KBM-7 (cell line): ENCODE measurements around the gene RARB.

ENCODE experiments used
- DNase-seq: peaks from one replicate; pipeline ENCODE4 v3.0.0-alpha.2; 2015
- in situ Hi-C: fragments of 300-500 bp; cut with MboI; formaldehyde crosslinking; loops from 2 replicates; pipeline ENCODE4 v1.14.3; 2020; ENCODE audit warnings: low sequenced_read_pairs, low pct_unique_long_range_greater_than_20kb, mixed read lengths

Gene RARB

DNA sequence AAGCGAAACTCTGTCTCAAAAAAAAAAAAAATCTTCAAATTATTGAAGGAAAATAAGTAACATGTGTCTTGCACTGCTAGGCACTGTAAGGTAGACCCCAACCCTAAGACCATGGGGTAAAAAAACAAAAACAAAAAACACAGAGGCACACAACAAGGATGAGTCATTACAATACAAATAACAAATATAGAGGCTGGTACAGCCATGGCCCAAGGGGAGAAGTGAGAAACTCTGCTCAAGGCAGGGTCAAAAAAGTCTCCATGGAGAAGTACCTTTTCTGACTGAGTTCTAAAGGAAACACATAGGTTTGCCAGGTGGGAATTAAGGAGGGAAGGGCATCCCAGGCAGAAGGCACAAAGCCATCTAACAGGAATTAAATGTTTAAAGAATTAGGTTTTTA is 182.1 kb downstream of the RARB start:
- in situ Hi-C loops: no loop called here
- DNase-seq: no peak

DNA sequence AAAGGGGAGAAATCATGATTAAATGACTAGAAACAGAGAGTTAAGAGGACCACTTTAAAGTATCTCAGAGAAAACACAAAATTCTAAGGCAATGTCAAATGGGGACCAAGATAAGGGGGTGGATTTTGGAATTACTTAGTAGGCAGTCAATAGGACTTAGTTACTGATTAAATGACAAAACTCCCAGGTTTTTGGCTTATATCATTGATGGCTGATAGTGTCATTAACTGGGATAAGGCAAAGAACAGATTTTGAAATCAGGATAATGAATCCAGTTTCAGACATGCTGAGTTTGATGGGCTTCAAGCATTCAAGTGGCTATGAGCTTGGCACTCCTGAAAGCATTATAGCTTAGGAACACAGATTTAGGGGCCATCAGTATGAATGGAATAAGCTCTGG is 182.7 kb downstream of the RARB start:
- DNase-seq: no peak
- in situ Hi-C loops: no loop called here

DNA sequence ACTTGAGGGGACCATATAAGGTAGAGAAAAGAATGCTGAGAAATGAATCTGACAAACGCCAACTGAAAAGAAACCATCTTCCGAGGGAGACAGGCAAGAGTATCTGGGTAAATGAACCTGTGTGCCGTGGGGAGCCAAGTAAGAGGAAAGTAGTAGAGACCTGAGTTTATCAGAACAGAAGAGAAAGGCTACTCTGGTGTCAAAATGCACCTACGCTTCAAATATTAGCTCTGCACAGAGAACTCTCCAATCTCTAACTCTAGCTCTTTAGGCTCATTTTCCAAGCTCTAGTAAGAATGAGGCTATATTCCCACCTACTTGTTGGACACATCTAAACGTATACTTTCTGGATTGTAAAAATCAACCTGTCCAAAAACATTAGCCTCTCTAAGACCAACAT is 183.1 kb downstream of the RARB start:
- in situ Hi-C loops: no loop called here
- no peak for DNase-seq

DNA sequence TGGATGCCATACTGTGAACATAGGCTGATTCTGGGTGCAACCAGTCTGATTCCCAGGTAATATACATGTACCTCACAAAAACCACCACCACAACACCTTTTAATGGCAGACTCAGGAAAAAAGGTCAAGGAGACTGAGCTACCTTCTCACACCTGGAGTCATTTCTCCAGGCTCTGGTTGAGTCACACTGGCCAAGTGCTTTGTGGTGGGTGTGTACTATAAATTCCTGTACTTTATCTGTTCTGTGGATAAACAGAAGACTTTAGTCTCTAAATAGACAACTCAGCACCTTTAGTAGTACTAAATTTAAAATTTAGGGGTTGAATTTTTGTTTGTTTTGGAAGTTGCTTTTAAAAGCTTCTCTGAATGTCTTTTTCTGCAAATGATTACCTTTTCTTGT is 190.0 kb downstream of the RARB start:
- DNase-seq: no peak
- in situ Hi-C loops: no loop called here

DNA sequence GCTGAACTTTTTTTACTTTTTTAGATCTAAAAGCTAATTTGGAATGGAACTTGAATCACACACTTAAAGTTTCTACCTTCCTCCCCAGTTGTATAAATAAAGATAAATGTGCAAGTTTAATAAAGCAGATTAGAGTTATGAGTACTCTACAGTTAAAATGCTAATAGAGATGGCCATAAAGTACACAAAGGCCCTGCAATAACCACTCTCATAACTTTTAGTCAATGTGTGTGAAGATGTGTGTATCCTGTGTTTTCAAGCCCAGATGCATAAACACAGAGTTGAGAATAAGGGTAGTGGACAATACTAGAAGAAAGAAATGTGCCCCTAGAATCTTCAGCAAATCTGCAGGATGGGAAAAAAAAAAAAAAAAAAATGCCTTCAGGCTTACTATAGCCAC is 191.3 kb downstream of the RARB start:
- in situ Hi-C loops: no loop called here
- DNase-seq: no peak

DNA sequence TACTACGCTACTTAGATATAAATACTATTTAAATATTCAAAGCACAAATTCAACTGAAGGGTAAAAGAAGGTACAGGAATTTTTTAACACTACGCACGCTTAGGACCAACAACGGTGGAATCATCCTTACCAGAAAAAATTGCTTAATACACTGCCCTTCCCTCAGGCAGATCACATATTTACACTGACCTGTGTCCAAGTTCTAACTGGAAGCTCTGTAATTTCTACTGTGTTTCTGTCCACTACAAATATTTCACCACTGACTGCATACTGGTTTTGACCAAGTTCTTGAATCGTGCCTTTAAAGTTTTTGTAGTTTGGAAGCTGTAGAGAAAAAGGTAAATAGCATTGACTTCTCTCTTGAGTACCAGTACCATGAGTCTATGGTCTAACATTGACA is 192.4 kb downstream of the RARB start:
- in situ Hi-C loops: no loop called here
- DNase-seq: no peak

DNA sequence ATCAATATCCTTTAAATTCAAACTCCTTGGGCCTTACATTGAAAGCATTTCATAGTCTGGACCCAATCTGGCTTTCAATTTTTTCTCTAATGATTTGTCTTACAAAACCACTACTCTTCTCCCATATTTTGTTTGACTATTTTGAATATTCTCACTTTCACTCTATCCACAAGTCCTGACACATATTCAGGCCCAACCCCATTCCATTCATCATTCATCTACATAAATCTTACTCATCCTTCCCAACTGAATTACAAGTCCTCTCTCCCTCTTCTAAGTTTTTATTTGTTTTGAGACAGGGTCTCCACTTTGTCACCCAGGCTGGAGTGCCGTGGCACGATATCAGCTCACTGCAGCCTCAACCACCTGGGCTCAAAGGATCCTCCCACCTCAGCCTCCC is 193.0 kb downstream of the RARB start:
- no peak for DNase-seq
- in situ Hi-C loops: no loop called here

DNA sequence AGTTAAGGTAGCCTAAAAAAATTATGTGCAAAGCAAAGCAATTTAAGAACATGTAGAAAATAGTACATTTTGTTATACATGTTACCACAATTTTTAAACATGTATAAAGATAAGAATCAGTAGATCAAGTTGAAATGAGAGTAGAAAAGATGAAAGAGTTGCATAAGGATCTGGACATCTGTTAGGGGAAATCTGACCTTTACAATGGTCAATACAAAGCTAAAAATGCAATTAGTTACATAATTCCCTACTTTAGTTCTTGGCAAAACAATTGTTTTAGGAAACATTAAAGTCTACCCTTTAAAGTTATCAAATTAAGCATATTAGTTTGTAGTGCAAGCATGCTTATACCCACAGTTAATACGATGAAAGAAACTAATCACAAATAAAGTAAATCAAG is 203.9 kb downstream of the RARB start:
- in situ Hi-C loops: no loop called here
- DNase-seq: no peak

DNA sequence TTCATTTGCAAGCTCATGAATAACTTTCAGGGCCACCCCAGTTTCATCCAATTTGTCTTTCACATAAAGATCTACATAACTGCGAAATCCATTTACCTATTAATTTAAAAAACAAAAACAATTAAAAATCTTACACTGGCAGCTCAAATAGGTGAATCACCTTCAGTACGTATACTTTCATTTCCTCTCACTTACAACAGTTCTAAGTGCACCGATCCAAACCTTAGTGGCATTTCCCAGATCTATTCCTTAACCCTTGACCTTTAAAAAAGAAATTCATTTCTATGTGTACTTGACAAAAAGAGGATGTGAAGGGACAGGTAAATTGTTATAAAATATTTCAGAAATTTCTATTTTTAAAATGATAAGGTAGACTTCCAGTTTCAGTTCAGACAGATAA is 205.9 kb downstream of the RARB start:
- in situ Hi-C loops: no loop called here
- no peak for DNase-seq

DNA sequence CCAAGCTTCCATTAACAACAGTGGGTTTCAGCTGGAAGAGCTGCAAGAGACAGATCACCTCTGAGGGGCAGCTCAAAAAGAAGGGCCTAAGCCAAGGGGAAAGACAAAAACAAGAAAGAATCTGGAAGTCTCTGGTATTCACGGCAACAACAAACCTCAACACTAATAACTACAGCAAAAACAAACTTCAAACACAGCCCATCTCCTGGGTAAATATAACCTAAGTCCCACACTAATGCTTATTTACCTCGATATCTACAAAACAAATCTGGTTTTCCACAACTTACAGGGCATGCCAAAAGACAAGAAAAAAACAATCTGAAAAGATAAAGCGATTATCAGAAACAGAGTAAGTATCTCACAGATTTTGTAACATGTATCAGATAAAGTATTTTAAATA is 207.0 kb downstream of the RARB start:
- in situ Hi-C loops: no loop called here

More for the DNA sequence above, 207.0 kb downstream of the RARB start:
- DNase-seq: no peak
